Non-pigmented ciliary epithelial cell (primary cell): Measurements from ENCODE around the gene PPP1R14B.
"Not testable (repeated sequence)": the region's sequence is repeated elsewhere in the genome, so short reads cannot be mapped to it uniquely, and the experiment has no call there.

Source experiments
- DNase-seq: peaks from one replicate; pipeline ENCODE4 v3.0.0-alpha.2; 2010; ENCODE audit warnings: low read depth

The PPP1R14B gene

DNA sequence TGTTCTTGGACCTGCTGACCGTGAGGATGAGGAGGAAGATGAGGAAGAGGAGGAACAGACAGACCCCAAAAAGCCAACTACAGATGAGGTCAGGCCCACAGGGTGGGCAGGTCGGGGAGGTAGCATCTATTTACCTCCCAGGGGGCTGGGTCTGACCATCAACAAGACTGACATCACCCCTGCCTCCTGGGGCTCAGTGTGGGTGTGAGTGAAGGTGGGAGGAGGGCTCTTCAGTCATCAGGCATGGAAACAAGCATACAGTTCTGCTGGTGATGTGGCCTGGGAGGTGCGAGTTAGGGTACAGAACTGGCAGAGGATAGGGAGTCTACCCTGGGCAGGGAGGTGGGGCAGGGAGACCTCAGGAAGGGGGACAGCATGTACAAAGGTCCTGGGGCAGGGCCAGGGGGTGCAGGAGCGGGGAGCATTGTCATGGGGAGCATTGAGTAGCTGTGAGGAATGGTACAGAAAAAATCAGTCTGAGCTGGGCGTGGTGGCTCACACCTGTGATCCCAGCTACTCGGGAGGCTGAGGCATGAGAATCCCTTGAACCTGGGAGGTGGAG is 13.5 kb upstream of the PPP1R14B start:
- no peak for DNase-seq

DNA sequence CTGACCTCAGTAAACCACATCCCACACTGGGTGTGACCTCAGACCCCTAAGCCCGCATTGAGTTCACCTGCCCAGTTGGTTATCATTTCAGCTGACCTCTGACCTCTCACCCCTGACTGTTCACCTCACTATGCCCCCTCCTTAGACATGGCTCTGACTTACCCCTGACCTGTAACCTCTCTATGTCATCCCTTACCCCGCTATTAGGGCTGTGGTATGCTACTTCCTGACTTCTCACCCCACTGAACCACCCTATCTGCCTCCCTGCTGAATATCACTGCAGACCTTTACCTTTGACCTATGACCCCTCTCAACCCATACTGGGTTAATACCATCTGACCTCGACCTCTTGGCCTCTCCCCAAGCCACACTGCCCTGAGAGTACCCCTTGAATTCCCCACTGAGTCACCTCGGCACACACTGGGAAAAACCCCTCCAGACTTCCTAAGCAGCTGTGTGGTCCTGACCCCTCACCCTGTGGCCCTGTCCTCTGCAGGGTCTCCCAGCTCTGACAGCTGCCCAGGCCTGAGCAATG is 12.9 kb upstream of the PPP1R14B start:
- no peak for DNase-seq

DNA sequence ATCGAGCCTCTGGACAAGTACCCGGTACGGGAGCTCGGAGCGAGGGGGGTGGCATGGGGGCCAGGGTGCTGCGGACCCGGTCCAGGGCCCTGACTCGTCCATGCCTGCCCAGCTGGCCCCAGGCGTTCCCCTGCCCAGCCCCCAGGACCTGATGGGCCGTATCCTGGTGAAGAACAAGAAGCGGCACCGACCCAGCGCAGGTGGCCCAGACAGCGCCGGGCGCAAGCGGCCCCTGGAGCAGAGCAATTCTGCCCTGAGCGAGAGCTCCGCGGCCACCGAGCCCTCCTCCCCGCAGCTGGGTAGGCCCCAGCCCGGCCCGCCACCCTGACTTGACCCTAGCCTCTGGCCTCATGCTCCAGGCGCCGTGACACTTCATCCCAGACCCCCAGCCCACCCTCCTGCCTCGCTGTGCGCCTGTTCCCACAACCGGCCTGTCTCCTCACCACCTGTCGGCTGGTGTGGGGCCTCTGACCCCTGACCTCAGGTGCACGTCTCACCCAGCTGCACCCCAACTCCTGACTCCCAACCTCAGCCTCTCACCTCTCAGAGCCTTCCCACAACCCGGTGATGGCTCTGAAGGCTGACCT is 12.3 kb upstream of the PPP1R14B start:
- DNase-seq: no peak

DNA sequence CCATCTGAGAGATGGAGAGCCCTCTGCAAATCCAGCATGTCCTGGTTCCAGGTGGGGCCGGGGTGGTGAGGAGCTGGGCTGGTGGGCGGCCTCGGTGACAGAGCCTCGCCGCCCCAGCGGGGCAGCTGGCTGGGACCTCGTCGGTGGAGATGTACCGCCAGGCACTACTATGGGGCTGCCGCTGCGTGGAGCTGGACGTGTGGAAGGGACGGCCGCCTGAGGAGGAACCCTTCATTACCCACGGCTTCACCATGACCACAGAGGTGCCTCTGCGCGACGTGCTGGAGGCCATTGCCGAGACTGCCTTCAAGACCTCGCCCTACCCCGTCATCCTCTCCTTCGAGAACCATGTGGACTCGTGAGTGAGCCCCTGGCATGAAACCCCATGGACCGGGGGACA is 11.6 kb upstream of the PPP1R14B start:
- DNase-seq: no peak

DNA sequence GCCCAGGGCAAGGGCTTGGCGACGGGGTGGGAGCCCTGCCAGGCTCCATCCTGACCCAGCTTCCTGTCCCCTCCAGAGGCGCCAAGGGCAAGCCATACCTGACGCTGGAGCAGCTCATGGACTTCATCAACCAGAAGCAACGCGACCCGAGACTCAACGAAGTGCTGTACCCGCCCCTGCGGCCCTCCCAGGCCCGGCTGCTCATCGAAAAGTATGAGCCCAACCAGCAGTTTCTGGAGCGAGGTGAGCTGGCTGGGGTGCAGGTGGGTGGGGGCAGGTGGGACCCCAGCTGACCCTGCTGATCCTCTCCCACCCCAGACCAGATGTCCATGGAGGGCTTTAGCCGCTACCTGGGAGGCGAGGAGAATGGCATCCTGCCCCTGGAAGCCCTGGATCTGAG is 9.6 kb upstream of the PPP1R14B start:
- no peak for DNase-seq

DNA sequence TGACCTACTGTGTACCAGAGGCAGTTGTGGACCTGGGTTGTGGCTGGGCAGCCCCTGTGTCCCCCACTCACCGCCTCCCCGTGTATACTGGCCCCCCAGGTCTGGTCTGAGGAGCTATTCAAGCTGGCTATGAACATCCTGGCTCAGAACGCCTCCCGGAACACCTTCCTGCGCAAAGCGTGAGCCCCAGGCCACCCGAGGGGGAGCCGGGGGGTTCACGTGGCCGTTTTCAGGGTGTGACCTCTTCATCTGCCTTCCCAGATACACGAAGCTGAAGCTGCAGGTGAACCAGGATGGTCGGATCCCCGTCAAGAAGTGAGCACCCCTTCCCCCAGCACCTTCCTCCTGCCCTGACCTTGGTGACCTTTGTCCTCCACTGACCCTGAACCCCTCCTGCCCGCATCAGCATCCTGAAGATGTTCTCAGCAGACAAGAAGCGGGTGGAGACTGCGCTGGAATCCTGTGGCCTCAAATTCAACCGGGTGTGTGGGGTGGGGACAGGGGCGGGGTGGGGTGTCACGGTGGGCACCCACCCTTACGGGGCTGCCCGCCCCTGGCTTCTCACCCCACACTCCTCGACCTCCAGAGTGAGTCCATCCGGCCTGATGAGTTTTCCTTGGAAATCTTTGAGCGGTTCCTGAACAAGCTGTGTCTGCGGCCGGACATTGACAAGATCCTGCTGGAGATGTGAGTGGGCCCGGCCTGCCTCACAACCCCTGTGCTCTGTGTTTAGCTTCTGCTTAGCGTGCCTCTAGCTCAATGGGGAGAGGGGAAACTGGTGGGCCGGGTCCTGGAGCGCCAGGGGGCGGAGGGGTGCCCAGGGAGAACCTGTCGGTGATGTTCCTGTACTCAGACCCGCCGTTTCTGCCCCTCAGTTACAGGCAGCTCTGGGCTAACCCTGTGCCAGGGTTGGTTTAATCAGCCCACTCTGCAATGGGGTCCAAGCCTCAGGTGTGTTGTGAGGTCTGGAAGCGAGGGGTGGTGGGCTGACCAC is 8.7 kb upstream of the PPP1R14B start:
- no peak for DNase-seq

DNA sequence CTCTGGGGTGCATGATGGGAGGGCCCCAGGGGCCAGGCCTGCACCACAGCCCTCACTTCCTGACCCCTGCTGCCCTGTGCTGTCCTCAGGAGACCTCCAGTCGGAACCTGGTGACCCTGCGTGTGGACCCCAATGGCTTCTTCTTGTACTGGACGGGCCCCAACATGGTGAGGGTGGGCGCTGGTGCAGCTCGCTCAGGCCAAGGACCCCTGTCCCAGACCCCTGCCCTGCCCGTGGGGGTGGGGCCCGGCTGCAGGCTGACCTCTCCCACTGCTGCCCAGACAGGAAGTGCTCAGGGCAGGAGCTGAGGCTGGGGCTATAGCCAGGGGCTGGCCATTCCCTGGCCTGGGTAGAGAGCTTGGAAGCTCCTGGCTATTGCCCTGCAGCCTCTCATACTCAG is 7.6 kb upstream of the PPP1R14B start:
- no peak for DNase-seq

DNA sequence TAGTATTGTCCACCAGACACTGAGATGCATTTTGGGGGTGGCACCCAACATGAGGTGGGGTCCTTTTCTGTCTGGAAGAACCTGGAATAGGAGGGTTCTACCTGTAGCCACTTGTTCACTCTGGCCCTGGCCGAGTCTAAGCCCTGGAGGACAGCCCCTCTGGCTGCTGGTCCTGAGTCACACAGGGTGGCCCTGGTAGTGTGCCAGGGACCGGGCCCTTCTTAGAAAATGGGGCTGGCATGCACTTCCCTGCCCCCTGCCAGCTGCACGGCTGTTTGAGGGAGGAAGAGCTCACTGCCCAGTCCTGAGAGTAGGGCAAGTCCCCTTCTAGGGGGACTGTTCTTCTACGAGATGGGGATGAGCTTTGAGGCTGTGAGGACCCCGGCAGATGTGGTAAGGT is 6.7 kb upstream of the PPP1R14B start:
- no peak for DNase-seq

DNA sequence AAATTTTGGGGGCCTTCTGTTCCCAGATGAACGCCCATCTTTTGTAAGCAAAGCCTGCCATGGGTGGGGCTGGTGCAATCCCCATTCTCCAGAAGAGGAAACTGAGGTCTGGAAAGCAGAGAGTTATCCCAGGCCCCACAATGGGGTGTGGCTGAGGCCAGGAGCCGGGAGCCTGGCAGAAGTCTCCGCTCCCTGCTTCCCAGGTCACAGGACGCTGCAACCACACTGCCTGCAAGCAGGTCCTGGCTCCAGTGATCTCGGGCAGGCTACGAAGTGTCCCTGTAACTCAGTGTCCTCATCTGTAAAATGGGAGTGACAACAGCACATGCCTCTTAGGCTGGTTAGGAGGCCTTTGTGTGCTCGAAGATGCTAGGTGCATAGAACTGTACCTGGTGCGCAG is 6.3 kb upstream of the PPP1R14B start:
- no peak for DNase-seq

DNA sequence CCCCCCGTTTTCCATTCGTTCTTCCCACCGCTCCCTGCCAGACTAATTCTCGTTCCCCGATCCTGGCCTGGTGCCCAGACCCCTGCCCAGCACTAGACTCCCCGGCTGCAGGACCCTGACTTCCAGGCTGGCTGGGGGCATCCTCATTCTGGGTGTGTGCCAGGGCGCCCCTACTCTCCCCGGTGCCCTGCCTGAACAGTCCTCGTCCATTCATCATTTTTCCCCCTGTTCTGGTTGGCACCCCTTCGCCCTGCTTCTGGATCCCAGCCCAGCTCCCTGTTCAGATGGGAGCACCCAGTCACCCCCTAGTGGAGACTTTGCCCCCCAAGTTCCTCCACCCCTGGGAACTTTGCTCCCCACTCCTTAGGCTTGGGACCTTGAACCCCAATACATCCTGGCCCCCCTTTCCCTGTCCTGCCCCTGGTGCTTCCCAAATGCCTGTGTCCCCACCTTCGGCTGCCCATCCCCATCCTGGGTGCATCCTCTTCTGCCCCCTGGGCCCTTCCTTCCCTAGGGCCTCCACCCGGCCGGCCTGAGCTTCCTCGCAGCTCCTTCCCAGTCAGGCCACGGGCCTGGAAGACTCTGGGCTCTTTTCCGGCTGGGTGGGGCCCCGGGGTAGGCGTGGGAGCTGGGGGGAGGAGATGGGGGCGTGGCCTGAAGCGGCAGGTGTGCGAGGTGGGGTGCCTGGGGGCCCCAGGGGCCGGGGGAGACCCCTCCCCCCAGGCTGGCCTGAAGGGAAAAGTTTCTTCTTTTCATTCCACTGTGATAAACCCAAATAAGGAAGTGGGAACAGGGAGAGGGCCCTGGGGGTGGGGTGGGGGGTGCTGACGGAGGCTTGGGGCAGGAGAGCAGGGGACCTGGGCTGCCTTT is 5.5 kb upstream of the PPP1R14B start:
- no peak for DNase-seq

DNA sequence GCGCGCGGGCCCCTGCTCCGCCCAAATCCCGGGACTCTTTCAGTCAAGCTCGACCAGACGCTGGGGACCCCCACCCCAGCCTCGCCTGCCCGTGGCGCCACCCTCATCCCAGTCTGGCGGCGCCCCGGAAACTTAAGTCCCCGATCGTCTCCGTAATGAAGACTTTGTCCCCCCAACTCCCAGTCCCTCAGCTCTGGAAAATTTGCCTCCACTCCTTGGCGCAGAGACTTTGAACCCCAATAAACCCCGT is 4.9 kb upstream of the PPP1R14B start:
- no peak for DNase-seq

DNA sequence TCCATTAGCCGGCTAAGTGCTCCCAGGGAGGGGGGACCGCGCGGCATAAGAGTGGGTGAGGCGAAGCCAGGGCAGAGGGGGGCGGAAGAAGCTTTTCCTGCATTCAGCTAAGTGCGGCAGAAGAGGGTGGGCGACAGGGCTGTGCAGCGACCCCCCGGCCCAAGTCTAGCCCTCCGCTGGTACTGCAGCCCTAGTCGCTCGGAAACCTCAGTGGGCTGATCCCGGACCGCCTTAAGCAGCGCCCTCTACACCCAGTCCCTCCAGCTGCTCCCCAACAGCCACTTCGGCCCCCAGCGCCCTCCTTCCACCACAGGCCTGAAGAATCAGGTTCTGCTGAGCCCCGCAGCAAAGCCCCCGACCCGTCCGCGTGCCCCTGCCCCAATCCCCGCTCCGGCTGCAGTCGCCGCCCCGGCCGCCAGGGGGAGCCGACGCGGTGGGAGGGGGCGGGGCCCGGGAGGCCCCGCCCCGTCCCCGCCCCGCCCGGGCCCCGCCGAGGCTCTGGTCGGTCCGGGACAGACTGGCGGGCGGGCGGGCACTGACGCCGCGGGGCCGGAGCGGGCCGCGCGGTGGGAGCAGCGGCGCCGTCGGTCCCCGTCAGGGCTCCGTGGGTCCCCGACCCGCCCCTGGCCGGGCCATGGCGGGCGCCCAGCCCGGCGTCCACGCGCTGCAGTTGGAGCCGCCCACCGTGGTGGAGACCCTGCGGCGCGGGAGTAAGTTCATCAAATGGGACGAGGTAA is 4.4 kb upstream of the PPP1R14B start, which contains the start of gene PLCB3:
Gene PLCB3, plus strand, starts transcription at position 515 of the 737 bp plus-strand sequence. Its CDS starts 120 bp downstream, at position 635.
- DNase-seq: no peak

DNA sequence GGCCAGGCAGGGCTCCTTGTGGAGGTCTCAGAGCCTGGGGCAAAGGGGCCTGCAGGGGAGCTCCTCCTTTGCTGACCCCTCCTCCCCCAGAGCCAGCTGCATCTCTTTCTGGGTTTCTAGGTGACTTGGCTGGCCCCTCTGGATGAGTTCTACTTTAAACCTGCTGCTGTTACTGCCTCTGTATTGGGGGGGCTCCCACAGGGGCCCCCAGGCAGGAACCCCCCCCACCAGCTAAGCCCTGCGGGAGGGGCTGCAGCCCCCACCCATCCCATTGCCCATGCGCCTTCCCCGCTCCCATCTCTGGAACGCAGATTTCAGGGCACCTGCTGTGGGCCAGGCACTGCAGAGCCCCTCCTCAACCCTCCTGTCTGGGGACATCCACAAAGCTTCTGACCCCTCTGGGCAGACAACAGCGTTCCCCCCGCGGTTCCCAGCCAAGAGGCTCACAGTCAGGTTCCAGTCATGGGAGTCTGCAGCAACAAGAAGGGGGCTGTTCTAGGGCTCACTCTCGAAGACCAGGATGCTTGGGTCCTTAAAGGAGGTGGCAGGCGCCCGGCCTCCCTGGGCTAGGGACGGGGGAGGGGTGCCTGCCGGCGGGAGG is 3.8 kb upstream of the PPP1R14B start:
- DNase-seq: no peak

DNA sequence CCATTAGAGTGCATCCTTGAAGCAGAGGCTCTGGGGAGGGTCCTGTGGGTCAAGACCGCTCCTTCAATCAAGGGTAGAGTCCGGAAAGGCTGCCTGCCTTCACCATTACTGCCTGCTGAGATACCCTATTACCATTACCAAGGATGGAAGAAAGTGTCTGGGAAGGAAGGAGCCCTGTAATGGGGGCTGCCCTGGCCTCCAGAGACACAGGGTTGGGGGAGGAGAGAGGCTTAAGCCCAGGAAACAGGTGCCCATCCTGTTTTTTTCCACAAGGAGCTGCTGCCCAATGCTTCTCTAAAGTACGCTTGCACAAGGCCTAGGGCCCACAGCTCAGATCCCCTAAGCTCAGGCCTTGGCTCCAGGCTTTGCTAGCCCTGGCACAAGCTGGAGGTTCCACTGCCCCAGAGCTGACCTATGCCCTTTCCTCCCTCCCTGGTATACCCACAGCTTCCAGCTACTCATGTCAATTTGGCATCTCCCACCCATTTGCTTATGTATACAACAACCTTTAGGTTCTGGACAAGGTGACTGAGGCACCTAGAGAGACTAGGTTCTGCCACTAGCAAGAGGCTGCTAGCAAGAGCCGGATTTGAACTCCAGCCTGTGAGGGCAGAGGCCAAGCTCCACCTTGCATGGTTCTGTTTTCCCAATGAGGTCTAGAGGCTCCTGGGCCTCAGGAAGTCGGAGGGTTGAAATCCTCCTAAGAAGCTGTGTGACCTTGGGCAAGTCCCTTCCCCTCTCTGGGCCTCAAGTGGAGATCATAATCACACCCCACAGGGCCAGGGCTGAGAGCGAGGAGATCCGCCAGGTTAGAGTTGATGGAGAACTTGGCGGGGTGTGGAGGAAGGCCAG is 3.0 kb upstream of the PPP1R14B start:
- DNase-seq: no peak

DNA sequence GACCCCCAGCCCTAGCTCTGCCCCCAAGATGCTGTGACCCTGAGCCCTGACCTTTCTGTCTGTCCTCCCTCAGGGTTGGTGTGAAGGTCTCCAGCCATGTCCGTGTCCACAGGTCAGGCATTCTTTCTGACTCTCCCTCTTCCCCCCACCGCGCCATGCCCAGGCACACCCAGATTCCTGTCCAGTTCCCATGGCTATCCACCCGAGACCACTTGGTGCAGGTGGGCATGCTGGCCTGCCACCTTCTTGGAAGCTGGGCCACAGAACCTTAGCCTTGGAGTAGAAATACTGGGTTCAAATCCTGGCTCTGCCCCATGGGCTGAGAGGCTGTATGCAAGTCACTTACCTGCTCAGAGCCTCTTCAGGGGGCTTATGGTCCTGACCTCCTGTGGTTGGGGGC is 2.3 kb upstream of the PPP1R14B start:
- DNase-seq: no peak

DNA sequence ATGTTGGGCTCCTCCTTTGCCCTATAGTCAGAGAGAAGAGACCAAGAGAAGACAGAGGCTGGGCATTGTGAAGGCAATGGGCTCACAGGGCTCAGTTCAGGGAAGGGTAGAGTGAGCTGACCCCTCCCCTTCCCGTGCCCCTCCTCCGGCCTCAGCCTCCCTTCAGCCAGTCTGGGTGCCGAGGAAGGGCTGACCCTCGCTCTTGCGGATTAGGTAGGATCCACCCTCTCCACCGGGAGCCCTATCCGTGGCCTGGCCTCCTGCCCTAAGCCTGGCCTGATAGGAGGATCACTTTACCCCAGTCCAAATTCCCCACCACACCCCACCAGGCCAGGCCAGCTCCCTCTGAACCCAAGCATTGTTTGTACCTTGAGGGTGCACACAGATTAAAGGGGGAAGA is 1.8 kb upstream of the PPP1R14B start:
- no peak for DNase-seq

DNA sequence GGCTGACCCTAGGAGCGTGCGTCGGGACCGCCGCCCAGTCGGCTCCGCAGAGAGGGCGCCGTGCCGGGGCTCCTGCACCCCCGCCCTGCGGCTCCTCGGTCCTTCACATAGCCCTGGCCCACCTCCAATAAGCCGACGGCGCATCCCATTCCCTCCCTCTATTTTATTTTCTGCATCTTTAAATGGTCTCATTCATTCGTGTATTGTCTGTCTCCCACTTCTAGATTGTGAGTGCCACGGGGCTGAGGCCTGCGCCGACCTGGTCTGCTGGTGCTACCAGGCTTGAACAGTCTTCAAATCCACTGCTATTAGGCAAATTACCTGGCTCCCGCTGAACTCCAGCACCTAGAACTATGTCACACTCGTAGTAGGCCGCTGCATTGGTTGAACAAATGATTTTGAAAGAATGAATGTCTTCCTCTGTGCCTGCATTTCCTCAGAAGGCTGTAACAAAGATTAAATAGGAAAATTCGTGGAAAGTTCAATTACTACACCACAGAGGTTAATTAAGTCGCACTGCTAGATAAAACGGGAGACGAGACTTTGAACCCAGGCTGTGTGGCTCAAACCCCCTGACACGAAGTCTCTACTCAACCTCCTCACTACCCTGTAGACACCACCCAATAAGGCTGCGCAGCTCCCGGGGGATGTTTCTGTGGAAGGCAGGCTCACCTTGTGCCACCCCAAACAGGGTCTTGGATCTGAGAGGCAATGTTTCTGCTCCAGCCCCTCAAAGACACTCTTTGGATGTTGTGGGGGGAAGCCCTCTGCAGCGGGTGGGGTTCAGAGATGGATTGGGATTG is 1.2 kb upstream of the PPP1R14B start:
- no peak for DNase-seq

DNA sequence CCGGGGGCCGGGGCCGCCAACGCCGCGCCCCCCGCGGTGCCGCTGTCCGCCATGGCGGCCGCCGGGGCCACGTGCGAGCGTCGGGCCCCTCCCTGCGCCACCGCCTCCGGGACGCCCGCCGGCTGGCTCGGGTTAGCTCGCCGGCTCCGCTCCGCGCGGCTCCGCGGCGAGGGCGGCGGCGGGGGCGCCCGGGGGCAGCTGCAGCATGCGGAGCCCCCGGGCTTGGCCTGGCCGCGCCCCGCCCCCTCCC is 197 bp downstream of the PPP1R14B start:
- DNase-seq: not testable (repeated sequence)

DNA sequence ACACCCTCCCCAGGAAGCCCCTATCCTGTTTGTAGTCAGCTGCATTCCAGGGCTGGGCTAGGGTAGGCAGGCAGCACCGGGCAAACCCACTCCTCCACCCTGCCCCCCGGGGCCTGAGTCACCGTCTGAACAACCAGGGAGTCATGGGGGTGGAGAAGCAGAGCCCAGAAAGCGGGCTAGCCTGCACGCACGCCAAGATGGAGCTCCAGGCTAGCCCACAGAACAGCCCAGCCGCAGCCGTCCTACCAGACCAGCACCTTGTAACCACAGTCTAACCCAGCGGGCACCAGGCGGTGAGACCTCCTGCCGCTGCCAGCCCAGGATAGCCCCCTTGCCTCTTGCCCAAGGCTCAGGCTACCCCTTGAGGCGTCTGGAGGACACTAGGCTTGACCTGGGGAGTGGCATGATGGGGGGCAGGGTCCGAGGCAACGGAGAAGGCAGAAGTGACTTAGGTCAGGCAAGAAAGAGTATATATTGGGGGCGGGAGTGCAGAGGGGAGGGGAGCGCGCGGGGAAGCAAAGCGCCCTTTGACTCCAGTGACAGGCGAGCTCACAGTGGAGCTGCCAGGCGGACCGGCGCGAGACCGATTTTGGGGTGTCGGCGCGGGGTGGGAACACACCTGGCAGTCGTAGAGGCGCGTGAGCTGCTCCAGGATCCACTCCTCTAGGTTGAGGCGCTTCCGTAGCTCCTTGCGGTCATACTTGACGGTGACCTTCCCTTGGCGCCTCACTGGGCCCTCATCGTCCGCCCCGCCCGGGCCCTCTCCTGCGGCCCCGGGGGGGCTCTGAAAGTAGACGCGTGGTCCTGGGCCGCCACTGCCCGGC is 734 bp downstream of the PPP1R14B start:
- peak; percentile 54 for DNase-seq
